ENCODE data around the gene IQCM.

DNA sequence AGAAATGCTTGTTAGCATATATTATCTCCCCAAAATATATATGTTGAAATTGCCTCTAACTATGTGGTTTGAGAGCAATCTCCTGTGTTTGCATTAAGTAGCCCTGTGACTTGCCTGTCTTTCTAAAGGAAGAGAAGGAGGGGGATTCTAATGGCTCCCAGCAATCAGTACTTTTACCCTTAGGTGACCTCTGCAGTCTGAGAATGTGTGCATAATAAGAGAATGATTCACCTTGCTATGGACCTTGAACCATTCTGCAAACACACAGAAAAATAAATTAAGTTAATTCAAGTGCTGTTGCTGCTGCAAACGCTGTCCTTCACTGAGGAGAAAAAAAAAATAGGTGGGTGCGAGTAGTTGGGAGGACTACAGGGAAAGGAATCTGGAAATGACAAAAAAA lies 322.2 kb downstream of the IQCM start:
- TF ChIP-seq, protein P1, sequence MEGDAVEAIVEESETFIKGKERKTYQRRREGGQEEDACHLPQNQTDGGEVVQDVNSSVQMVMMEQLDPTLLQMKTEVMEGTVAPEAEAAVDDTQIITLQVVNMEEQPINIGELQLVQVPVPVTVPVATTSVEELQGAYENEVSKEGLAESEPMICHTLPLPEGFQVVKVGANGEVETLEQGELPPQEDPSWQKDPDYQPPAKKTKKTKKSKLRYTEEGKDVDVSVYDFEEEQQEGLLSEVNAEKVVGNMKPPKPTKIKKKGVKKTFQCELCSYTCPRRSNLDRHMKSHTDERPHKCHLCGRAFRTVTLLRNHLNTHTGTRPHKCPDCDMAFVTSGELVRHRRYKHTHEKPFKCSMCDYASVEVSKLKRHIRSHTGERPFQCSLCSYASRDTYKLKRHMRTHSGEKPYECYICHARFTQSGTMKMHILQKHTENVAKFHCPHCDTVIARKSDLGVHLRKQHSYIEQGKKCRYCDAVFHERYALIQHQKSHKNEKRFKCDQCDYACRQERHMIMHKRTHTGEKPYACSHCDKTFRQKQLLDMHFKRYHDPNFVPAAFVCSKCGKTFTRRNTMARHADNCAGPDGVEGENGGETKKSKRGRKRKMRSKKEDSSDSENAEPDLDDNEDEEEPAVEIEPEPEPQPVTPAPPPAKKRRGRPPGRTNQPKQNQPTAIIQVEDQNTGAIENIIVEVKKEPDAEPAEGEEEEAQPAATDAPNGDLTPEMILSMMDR (conservative IDR thresholded peaks at IDR 0.05 in 1 of 2, IDR thresholded peaks at IDR 0.05 in 1 of 2; ENCODE audit: extremely low read depth in 1 of 2, insufficient read depth in 1 of 2, low read depth in 1 of 2, low read length in 2 of 2): no peak
- TF ChIP-seq EZH2 (IDR thresholded peaks at IDR 0.05; ENCODE audit: borderline replicate concordance, low read length): no peak
